ENCODE results near the gene PARD3. TPM values are rescaled to one million over a fixed set of nuclear protein-coding genes. Genes with fewer than 3 reads are reported as not detected.

Gene PARD3
- polyA plus RNA-seq, 2 of the 4 experiments (the other 2 are of a cell fraction): 110 to 200 TPM

DNA sequence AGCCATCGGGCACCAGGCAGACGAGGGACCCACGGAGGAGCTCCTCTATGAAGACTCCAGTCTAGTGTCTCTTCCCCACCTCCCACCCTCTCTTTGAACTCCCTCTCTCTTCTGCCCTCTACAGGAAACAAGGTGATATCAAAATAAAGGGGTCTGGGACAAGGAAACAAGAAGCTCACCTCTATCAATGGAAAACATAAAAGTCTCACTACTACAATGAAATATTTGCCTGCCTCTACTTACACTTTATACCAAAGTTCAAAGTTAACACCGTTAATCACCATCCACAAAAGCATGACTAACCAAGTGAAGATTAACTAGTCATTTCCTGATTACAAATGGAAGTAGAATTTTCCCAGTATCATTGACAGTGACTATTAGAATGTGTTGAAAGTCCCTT lies 82.2 kb downstream of the PARD3 start:
- POLR2A ChIA-PET: interaction anchor here (0.5 to 1.8 kb wide), 2 partner anchors 8 to 67 kb away, joined by 3 to 4 read pairs; no protein-coding TSS in a partner anchor
- DNase-seq (ENCODE audit: low read depth in 1 of 2, low spot score in 1 of 2): peak; percentile 44 to 66

DNA sequence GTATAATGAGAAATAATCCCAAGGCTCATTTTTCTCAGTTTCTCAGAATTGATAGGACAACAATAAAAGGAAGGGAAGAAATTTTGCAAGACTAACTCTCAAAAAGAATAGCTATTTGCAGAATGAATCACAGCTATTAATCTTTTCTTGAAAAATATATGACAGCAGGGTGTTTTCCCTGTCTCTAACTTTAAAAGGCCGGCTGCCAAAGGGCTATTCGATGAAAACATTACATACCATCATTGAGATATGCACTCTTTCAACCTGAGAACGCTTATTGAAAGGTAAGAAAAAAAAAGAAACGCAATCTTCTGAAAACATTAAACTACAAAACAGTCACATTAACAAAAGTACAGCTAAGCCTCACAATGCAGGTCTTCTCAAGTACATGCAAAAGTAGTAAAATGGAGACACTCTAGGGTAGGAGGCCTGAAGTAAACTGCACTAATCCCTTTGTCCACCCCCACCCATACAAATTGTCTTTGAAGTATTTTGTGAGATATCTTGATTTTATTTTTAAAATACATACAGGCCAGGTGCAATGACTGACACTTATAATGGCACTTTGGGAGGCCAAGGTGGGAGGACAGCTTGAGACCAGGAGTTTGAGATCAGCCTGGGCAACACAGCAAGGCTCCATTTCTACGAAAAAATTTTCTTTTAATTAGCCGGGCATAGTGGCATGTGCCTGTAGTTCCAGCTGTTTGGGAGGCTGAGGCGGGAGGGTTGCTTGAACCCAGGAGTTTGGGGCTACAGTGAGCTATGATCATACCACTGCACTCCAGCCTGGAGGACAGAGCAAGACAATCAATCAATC lies 83.0 kb downstream of the PARD3 start:
- DNase-seq (ENCODE audit: low read depth in 1 of 2, low spot score in 1 of 2) (peak in 1 of 2 experiments; percentile 57), ATAC-seq (peak; percentile 73 to 78), FAIRE-seq (peak; percentile 88)
- CTCF ChIA-PET: interaction anchor here (0.7 to 3.8 kb wide), 25 partner anchors 8 to 262 kb away, joined by 3 to 22 read pairs (median 4); no protein-coding TSS in a partner anchor
- Histone ChIP-seq H3K4me3 (no peak overlapping the region), H3K4me1 (peaks cover 77% of the 10 kb centered on the region), H3K9me3 (no peaks in the 10 kb centered on the region), H3K4me2 (peak overlapping the region; percentile 81), H3K27ac (peak overlapping the region; percentile 51 to 85; a peak in 5 of 6 replicates)
- POLR2A ChIA-PET: interaction anchor here (0.5 to 1.8 kb wide), 3 partner anchors 11 to 66 kb away, joined by 3 to 5 read pairs (median 4); no protein-coding TSS in a partner anchor
- TF ChIP-seq KDM5A (IDR thresholded peaks at IDR 0.05) (no peak), MAZ (IDR thresholded peaks at IDR 0.05; ENCODE audit: borderline replicate concordance, low read depth, low read length) (no peak), FOSL2 (IDR thresholded peaks at IDR 0.05) (peak; percentile 87), FOSL2 (CRISPR knock-in tag; IDR thresholded peaks at IDR 0.05) (peak; percentile 90), EP300 (IDR thresholded peaks at IDR 0.05) (peak in 1 of 2 experiments; percentile 25; a peak in 1 of 5 replicates), RAD21 (conservative IDR thresholded peaks at IDR 0.05 in 1 of 2, IDR thresholded peaks at IDR 0.05 in 1 of 2) (peak; percentile 11 to 23; a peak in 2 of 5 replicates), CEBPB (IDR thresholded peaks at IDR 0.05) (peak; percentile 71 to 93; a peak in 3 of 4 replicates), JUNB (IDR thresholded peaks at IDR 0.05) (peak; percentile 97), SMC3 (IDR thresholded peaks at IDR 0.05) (peak; percentile 32; the same call in 1 of the 3 replicates), HOXB5 (CRISPR knock-in tag; IDR thresholded peaks at IDR 0.05) (peak; percentile 98), GATA3 (IDR thresholded peaks at IDR 0.05; ENCODE audit: borderline replicate concordance) (peak; percentile 80; the same call in 1 of the 2 replicates), CHD4 (IDR thresholded peaks at IDR 0.05; ENCODE audit: borderline replicate concordance) (peak; percentile 81; the same call in 1 of the 2 replicates), JUN (IDR thresholded peaks at IDR 0.05) (peak; percentile 34 to 71; a peak in 1 of 5 replicates)
- TF ChIP-seq, protein P1, sequence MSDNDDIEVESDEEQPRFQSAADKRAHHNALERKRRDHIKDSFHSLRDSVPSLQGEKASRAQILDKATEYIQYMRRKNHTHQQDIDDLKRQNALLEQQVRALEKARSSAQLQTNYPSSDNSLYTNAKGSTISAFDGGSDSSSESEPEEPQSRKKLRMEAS (IDR thresholded peaks at IDR 0.05): peak; percentile 35; the same call in 1 of the 2 replicates
- TF ChIP-seq, protein P2, sequence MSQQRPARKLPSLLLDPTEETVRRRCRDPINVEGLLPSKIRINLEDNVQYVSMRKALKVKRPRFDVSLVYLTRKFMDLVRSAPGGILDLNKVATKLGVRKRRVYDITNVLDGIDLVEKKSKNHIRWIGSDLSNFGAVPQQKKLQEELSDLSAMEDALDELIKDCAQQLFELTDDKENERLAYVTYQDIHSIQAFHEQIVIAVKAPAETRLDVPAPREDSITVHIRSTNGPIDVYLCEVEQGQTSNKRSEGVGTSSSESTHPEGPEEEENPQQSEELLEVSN (IDR thresholded peaks at IDR 0.05; ENCODE audit: borderline replicate concordance, low read depth): no peak
- TF ChIP-seq, protein P3, sequence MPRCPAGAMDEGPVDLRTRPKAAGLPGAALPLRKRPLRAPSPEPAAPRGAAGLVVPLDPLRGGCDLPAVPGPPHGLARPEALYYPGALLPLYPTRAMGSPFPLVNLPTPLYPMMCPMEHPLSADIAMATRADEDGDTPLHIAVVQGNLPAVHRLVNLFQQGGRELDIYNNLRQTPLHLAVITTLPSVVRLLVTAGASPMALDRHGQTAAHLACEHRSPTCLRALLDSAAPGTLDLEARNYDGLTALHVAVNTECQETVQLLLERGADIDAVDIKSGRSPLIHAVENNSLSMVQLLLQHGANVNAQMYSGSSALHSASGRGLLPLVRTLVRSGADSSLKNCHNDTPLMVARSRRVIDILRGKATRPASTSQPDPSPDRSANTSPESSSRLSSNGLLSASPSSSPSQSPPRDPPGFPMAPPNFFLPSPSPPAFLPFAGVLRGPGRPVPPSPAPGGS (IDR thresholded peaks at IDR 0.05): peak; percentile 90; the same call in 2 of the 3 replicates
- TF ChIP-seq, protein P4, sequence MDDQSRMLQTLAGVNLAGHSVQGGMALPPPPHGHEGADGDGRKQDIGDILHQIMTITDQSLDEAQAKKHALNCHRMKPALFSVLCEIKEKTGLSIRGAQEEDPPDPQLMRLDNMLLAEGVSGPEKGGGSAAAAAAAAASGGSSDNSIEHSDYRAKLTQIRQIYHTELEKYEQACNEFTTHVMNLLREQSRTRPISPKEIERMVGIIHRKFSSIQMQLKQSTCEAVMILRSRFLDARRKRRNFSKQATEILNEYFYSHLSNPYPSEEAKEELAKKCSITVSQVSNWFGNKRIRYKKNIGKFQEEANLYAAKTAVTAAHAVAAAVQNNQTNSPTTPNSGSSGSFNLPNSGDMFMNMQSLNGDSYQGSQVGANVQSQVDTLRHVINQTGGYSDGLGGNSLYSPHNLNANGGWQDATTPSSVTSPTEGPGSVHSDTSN (IDR thresholded peaks at IDR 0.05): peak; percentile 65; the same call in 1 of the 2 replicates
- WGBS (ENCODE audit: missing lambda C conversion rate): 23% methylated on average over 7 of the region's 7 CpGs

More for the DNA sequence above, 82.2 kb downstream of the PARD3 start:
- H3K9me3 ChIP-seq: no peaks in the 10 kb centered on the region
- peak overlapping the region; percentile 51 to 85; a peak in 5 of 6 replicates for H3K27ac ChIP-seq
- ATAC-seq (peak; percentile 63 to 82; a peak in 5 of 6 replicates), FAIRE-seq (peak; percentile 67)
- H3K4me1 ChIP-seq: peaks cover 77% of the 10 kb centered on the region
- CTCF ChIA-PET: interaction anchor here (0.7 to 3.8 kb wide), 37 partner anchors 9 to 262 kb away, joined by 3 to 22 read pairs (median 4); no protein-coding TSS in a partner anchor
- H3K4me3 ChIP-seq: no peak overlapping the region
- WGBS (ENCODE audit: missing lambda C conversion rate): 20% methylated on average over 4 of the region's 4 CpGs
- TF ChIP-seq, protein P5, sequence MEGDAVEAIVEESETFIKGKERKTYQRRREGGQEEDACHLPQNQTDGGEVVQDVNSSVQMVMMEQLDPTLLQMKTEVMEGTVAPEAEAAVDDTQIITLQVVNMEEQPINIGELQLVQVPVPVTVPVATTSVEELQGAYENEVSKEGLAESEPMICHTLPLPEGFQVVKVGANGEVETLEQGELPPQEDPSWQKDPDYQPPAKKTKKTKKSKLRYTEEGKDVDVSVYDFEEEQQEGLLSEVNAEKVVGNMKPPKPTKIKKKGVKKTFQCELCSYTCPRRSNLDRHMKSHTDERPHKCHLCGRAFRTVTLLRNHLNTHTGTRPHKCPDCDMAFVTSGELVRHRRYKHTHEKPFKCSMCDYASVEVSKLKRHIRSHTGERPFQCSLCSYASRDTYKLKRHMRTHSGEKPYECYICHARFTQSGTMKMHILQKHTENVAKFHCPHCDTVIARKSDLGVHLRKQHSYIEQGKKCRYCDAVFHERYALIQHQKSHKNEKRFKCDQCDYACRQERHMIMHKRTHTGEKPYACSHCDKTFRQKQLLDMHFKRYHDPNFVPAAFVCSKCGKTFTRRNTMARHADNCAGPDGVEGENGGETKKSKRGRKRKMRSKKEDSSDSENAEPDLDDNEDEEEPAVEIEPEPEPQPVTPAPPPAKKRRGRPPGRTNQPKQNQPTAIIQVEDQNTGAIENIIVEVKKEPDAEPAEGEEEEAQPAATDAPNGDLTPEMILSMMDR (IDR thresholded peaks at IDR 0.05): peak; percentile 50
- peak; percentile 38; the same call in 2 of the 3 replicates for TF ChIP-seq SMC3 (IDR thresholded peaks at IDR 0.05)
- no peak for TF ChIP-seq FOSL2 (IDR thresholded peaks at IDR 0.05)
- TF ChIP-seq FOSL2 (CRISPR knock-in tag; IDR thresholded peaks at IDR 0.05): peak; percentile 69
- TF ChIP-seq RAD21 (conservative IDR thresholded peaks at IDR 0.05 in 1 of 2, IDR thresholded peaks at IDR 0.05 in 1 of 2): peak; percentile 50 to 56; a peak in 4 of 5 replicates
- no peak for TF ChIP-seq EHF (CRISPR knock-in tag; IDR thresholded peaks at IDR 0.05)
- no peak for TF ChIP-seq HOXB5 (CRISPR knock-in tag; IDR thresholded peaks at IDR 0.05)
- 0 out of 2 replicates have a peak, but pooled peaks have one; percentile 37 for TF ChIP-seq JUNB (IDR thresholded peaks at IDR 0.05)
- TF ChIP-seq FOXS1 (CRISPR knock-in tag; IDR thresholded peaks at IDR 0.05): no peak
- TF ChIP-seq CBX2 (IDR thresholded peaks at IDR 0.05; ENCODE audit: borderline replicate concordance, low read depth): no peak
- peak overlapping the region; percentile 81 for H3K4me2 ChIP-seq

Measured in A549 (cell line).